Gastrocnemius medialis (tissue), 4 donors: Measurements from ENCODE around the gene LDLRAD4.

Source experiments
- POLR2A ChIP-seq, 2 donors: fragments of 450-650 bp; IDR thresholded peaks; one replicate each; pipeline ENCODE4 v1.6.1; 2017; ENCODE audit warnings: antibody characterized with exemption in 2 of 2, mild to moderate bottlenecking in 2 of 2, moderate library complexity in 2 of 2
- TF ChIP-seq, protein P1 (sequence below), 5 experiments: fragments of 450-650 bp in 3 of 5; fragments of 200-600 bp in 2 of 5; sonication (generic) in 2 of 5; IDR thresholded peaks in 4 of 5; conservative IDR thresholded peaks in 1 of 5; 1 replicate in 4 of 5; 2 replicates in 1 of 5; pipeline ENCODE4 v1.5.1; 2016 to 2019; ENCODE audit warnings: antibody characterized with exemption in 5 of 5, mild to moderate bottlenecking in 3 of 5, moderate library complexity in 3 of 5

GRCh38 chr18:13481331-13481730, 262.8 kb downstream of the LDLRAD4 start:
- TF ChIP-seq POLR2A (IDR thresholded peaks at IDR 0.05), result no peak
- TF ChIP-seq, protein P1, sequence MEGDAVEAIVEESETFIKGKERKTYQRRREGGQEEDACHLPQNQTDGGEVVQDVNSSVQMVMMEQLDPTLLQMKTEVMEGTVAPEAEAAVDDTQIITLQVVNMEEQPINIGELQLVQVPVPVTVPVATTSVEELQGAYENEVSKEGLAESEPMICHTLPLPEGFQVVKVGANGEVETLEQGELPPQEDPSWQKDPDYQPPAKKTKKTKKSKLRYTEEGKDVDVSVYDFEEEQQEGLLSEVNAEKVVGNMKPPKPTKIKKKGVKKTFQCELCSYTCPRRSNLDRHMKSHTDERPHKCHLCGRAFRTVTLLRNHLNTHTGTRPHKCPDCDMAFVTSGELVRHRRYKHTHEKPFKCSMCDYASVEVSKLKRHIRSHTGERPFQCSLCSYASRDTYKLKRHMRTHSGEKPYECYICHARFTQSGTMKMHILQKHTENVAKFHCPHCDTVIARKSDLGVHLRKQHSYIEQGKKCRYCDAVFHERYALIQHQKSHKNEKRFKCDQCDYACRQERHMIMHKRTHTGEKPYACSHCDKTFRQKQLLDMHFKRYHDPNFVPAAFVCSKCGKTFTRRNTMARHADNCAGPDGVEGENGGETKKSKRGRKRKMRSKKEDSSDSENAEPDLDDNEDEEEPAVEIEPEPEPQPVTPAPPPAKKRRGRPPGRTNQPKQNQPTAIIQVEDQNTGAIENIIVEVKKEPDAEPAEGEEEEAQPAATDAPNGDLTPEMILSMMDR (IDR thresholded peaks at IDR 0.05 in 4 of 5, conservative IDR thresholded peaks at IDR 0.05 in 1 of 5), result no peak
